ENCODE measurements around the gene BTAF1.

DNA sequence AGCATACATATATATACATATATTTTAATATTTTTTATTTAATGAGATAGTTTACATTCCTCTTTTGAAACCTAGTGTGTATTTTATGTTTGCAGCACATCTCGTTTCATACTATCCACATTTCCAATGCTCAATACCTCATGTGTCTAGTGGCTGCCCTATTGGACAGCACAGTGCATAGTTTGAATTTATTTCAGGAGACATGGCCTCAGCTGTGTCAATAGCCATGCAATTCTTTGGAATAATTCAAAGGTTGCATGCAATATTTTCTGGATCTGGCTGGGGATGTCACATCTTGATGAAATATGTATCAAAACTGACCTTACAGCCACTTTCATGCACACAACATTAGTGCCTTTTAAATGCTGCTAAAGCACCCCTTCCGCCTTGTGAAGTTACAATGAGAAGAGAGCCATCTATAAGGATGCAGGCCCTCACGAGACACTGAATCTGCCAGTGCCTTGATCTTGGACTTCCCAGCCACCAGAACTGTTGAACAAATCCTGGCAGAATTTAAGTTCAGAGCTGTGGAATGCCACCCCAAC lies 27.3 kb upstream of the BTAF1 start:
- TF ChIP-seq, protein P1, sequence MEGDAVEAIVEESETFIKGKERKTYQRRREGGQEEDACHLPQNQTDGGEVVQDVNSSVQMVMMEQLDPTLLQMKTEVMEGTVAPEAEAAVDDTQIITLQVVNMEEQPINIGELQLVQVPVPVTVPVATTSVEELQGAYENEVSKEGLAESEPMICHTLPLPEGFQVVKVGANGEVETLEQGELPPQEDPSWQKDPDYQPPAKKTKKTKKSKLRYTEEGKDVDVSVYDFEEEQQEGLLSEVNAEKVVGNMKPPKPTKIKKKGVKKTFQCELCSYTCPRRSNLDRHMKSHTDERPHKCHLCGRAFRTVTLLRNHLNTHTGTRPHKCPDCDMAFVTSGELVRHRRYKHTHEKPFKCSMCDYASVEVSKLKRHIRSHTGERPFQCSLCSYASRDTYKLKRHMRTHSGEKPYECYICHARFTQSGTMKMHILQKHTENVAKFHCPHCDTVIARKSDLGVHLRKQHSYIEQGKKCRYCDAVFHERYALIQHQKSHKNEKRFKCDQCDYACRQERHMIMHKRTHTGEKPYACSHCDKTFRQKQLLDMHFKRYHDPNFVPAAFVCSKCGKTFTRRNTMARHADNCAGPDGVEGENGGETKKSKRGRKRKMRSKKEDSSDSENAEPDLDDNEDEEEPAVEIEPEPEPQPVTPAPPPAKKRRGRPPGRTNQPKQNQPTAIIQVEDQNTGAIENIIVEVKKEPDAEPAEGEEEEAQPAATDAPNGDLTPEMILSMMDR (IDR thresholded peaks at IDR 0.05; ENCODE audit: low read length) = no peak
- no peak for TF ChIP-seq EZH2 (optimal IDR thresholded peaks at IDR 0.05; ENCODE audit: low read depth, low read length)
- no peak for TF ChIP-seq EZH2phosphoT487 (IDR thresholded peaks at IDR 0.05; ENCODE audit: low read length)

Data from MM.1S (cell line).